SU-DHL-6 (cell line): Measurements from ENCODE around the gene SNX30.

Experiments used
- EZH2phosphoT487 ChIP-seq: fragments of 200-600 bp; sonication (generic), shearing (Covaris generic); conservative IDR thresholded peaks from 2 replicates; pipeline ENCODE4 v1.6.1; 2018; ENCODE audit warnings: mild to moderate bottlenecking, antibody characterized with exemption, low read length, moderate library complexity, mixed read lengths
- TF ChIP-seq, protein P1 (sequence below): fragments of 200-600 bp; sonication (generic); IDR thresholded peaks from one replicate; pipeline ENCODE4 v1.5.1; 2017; ENCODE audit warnings: antibody characterized with exemption, mild to moderate bottlenecking, low read length, moderate library complexity; ENCODE audit not compliant: insufficient read depth, poor library complexity, severe bottlenecking

DNA sequence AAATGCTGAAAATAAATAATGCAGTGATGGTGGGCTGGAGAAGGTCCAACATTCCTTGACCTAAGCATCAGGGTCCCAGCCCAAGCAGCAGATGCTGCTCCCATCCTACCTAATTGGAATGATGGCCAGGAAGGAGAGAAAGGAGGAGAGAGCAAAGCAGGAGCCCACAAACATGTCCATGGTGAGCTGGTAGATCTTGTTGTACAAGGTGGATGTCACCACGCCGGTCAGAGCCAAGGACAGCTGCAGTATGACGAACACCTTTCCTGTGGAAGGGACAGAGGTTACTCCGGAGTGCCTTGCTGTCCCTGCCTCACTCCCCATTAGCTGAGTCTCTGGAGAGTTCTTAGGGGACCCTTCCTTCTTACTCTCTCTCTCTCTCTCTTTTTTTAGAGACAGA is 135.8 kb downstream of the SNX30 start:
- TF ChIP-seq, protein P1, sequence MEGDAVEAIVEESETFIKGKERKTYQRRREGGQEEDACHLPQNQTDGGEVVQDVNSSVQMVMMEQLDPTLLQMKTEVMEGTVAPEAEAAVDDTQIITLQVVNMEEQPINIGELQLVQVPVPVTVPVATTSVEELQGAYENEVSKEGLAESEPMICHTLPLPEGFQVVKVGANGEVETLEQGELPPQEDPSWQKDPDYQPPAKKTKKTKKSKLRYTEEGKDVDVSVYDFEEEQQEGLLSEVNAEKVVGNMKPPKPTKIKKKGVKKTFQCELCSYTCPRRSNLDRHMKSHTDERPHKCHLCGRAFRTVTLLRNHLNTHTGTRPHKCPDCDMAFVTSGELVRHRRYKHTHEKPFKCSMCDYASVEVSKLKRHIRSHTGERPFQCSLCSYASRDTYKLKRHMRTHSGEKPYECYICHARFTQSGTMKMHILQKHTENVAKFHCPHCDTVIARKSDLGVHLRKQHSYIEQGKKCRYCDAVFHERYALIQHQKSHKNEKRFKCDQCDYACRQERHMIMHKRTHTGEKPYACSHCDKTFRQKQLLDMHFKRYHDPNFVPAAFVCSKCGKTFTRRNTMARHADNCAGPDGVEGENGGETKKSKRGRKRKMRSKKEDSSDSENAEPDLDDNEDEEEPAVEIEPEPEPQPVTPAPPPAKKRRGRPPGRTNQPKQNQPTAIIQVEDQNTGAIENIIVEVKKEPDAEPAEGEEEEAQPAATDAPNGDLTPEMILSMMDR, result no peak
- no peak for TF ChIP-seq EZH2phosphoT487
